Loucy (cell line): ENCODE results near the gene LRRC73.
A peak's percentile ranks its signal among the peaks of the same experiment; 100 is the strongest.

ENCODE experiments used
- H2AFZ ChIP-seq: fragments of 200-600 bp; sonication (generic); 2 replicates; pipeline ENCODE4 v1.6.0; 2016; ENCODE audit warnings: antibody characterized with exemption, mild to moderate bottlenecking, low read length, moderate library complexity
- H3F3A ChIP-seq: fragments of 200-600 bp; 2 replicates; pipeline ENCODE4 v1.6.0; 2016; ENCODE audit warnings: antibody characterized with exemption, low read depth, mild to moderate bottlenecking
- H3K27me3 ChIP-seq: fragments of 200-600 bp; sonication (generic); 2 replicates; pipeline ENCODE4 v1.6.1; 2014; ENCODE audit warnings: low read length, mild to moderate bottlenecking; ENCODE audit not compliant: insufficient read depth, poor library complexity, severe bottlenecking
- H3K36me3 ChIP-seq: fragments of 200-600 bp; sonication (generic); 2 replicates; pipeline ENCODE4 v1.6.1; 2016; ENCODE audit warnings: low read length; ENCODE audit not compliant: insufficient read depth
- H3K4me1 ChIP-seq: fragments of 200-600 bp; sonication (generic); 2 replicates; pipeline ENCODE4 v1.5.1; 2014; ENCODE audit warnings: low read length, mild to moderate bottlenecking; ENCODE audit not compliant: insufficient read depth, poor library complexity, severe bottlenecking
- H3K4me2 ChIP-seq: fragments of 200-600 bp; sonication (generic); 2 replicates; pipeline ENCODE4 v1.6.0; 2014; ENCODE audit warnings: antibody characterized with exemption, low read length, low read depth, mild to moderate bottlenecking; ENCODE audit not compliant: poor library complexity, severe bottlenecking
- H3K4me3 ChIP-seq: fragments of 200-600 bp; sonication (generic); 2 replicates; pipeline ENCODE4 v1.5.1; 2014; ENCODE audit warnings: low read length, mild to moderate bottlenecking, mixed read lengths; ENCODE audit not compliant: poor library complexity, severe bottlenecking
- H3K79me2 ChIP-seq: fragments of 200-600 bp; sonication (generic); 2 replicates; pipeline ENCODE4 v1.6.1; 2014; ENCODE audit warnings: low read length; ENCODE audit not compliant: insufficient read depth
- H3K9ac ChIP-seq: fragments of 200-600 bp; sonication (generic); 2 replicates; pipeline ENCODE4 v1.6.0; 2014; ENCODE audit warnings: mild to moderate bottlenecking, low read depth, low read length, moderate library complexity; ENCODE audit not compliant: poor library complexity, severe bottlenecking
- H3K9me2 ChIP-seq: fragments of 200-600 bp; sonication (generic); replicated peaks from 2 replicates; pipeline ENCODE4 v1.6.1; 2016; ENCODE audit warnings: low read depth, low read length, mixed read lengths
- H3K9me3 ChIP-seq: fragments of 200-600 bp; sonication (generic); 2 replicates; pipeline ENCODE4 v1.6.1; 2014; ENCODE audit warnings: mild to moderate bottlenecking, antibody characterized with exemption, low read length, low read depth; ENCODE audit not compliant: insufficient read depth
- H4K20me1 ChIP-seq: fragments of 200-600 bp; sonication (generic); 2 replicates; pipeline ENCODE4 v1.6.0; 2014; ENCODE audit warnings: antibody characterized with exemption, low read length, mild to moderate bottlenecking; ENCODE audit not compliant: insufficient read depth, poor library complexity, severe bottlenecking
- EZH2phosphoT487 ChIP-seq: fragments of 200-600 bp; IDR thresholded peaks from 2 replicates; pipeline ENCODE4 v1.6.1; 2018; ENCODE audit warnings: antibody characterized with exemption, mild to moderate bottlenecking, moderate library complexity, borderline replicate concordance
- TF ChIP-seq, protein P1 (sequence below): fragments of 200-600 bp; sonication (generic); conservative IDR thresholded peaks from 2 replicates; pipeline ENCODE4 v1.5.1; 2014; ENCODE audit warnings: mild to moderate bottlenecking, antibody characterized with exemption, low read length

LRRC73 gene

DNA sequence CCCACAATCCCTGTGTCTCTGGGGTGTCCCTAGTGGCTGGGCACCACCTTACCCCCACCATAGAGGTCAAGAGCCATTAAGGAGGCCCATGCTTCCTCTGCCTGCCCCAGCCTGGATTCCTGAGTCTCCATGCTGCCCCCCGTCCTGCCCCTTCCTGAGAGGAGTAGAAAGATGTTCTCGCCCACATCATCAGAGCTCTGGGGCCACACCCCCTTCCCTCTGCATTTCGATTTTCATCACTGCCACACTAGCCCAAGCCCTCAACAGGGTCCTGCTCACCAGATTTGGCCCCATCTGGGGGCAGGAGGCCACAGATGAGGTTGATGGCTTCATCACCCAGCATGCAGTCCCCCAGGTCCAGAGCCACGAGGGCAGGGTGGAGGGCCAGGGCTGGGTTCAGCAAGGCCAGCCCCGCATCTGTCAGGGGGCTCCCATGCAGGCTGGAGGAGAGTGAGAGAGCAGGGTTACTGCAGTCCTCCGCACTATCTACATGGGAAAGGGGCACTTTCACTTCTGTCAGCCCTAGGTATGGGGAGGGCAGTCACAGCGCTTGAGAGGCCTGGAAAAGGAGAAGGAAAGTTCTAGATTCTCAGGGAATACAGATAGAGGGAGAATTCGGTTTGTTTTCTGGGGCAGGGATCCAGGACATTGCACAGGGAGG lies 1.5 kb downstream of the LRRC73 start:
- peaks cover 5% of the 10 kb centered on the region; the same call in 1 of the 2 replicates for H3K79me2 ChIP-seq
- peaks cover 24% of the 10 kb centered on the region; the same call in 1 of the 2 replicates for H3K36me3 ChIP-seq
- H3K9me3 ChIP-seq = no peaks in the 10 kb centered on the region
- H3K4me1 ChIP-seq = peaks cover 2% of the 10 kb centered on the region
- no peak overlapping the region for H3K4me3 ChIP-seq
- no peak overlapping the region for H2AFZ ChIP-seq
- no peak for TF ChIP-seq EZH2phosphoT487
- TF ChIP-seq, protein P1, sequence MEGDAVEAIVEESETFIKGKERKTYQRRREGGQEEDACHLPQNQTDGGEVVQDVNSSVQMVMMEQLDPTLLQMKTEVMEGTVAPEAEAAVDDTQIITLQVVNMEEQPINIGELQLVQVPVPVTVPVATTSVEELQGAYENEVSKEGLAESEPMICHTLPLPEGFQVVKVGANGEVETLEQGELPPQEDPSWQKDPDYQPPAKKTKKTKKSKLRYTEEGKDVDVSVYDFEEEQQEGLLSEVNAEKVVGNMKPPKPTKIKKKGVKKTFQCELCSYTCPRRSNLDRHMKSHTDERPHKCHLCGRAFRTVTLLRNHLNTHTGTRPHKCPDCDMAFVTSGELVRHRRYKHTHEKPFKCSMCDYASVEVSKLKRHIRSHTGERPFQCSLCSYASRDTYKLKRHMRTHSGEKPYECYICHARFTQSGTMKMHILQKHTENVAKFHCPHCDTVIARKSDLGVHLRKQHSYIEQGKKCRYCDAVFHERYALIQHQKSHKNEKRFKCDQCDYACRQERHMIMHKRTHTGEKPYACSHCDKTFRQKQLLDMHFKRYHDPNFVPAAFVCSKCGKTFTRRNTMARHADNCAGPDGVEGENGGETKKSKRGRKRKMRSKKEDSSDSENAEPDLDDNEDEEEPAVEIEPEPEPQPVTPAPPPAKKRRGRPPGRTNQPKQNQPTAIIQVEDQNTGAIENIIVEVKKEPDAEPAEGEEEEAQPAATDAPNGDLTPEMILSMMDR = no peak
- H3K27me3 ChIP-seq = no peaks in the 10 kb centered on the region
- H3K9me2 ChIP-seq = no peaks in the 10 kb centered on the region
- no peak overlapping the region for H3K4me2 ChIP-seq
- no peak overlapping the region for H3K9ac ChIP-seq
- peaks cover 2% of the 10 kb centered on the region; the same call in 1 of the 2 replicates for H3F3A ChIP-seq
- H4K20me1 ChIP-seq = peaks cover 10% of the 10 kb centered on the region

DNA sequence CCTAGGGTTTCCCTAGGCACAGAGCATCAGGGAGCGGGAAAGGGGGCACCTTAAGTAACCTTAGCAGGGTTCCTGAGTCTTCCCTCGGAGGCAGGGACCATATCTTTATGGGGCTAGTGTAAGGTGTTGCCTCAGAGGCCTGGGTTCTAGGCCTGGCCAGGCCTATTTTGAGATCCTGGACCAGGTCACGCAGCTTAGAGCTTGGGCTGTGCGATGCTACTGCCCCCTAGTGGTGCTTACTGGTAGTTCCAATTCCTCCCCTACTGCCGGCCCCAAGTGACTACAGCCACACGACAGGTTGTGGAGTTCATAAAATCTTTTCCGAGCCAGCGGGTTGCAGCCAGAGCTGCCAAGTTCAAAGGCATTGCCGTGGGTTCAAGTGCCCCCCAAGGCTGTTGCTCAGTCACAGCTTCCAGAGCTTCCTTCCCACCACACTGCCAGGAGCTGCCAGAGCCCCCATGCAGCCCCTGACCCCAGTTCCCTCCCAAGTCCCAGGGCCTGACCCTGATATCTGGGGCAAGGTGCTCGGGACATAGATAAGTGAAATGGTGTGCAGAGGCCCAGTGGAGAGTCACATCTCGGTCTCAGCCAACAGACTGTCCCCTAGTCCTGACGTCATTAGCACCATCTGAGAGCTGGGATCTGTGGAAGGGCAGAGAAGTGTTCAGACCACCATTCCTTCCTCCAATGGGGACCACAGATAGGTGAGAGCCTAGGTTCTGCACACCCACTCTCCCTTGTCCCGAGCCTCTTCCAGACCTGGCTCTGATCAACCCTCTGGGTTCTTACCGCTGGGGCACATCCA lies 3.3 kb downstream of the LRRC73 start:
- Histone ChIP-seq H3K4me1 (no peaks in the 10 kb centered on the region), H3K4me3 (no peak overlapping the region), H4K20me1 (no peaks in the 10 kb centered on the region), H3K4me2 (no peak overlapping the region), H3K36me3 (peaks cover 26% of the 10 kb centered on the region; the same call in 1 of the 2 replicates), H2AFZ (no peak overlapping the region), H3K9me2 (no peaks in the 10 kb centered on the region), H3K27me3 (no peaks in the 10 kb centered on the region), H3K9ac (no peak overlapping the region), H3K79me2 (no peaks in the 10 kb centered on the region), H3F3A (peaks cover 2% of the 10 kb centered on the region; the same call in 1 of the 2 replicates), H3K9me3 (no peaks in the 10 kb centered on the region)
- TF ChIP-seq, protein P1 = peak; percentile 93
- no peak for TF ChIP-seq EZH2phosphoT487

DNA sequence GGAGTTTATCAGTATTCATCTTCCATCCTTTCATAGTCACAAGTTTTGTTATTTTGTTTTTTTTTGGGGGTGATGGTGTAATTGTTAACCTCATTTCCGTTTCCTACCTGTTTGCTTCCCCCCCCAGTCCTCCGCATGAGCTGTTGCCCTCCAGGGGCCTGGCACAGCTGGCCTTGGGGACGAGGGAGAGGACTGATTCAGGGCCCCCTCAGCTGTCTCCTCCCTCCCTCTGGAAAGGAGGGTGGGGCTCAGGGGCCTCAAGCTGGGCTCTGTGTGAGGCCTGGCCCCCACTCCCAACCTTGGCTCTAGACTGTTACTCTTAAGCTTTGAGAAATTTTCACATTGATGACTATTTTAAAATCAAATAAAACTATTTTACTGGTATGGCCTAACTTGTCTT lies 4.0 kb downstream of the LRRC73 start:
- no peaks in the 10 kb centered on the region for H3K9me3 ChIP-seq
- no peaks in the 10 kb centered on the region for H3K27me3 ChIP-seq
- no peak overlapping the region for H2AFZ ChIP-seq
- peaks cover 33% of the 10 kb centered on the region; the same call in 1 of the 2 replicates for H3K36me3 ChIP-seq
- no peaks in the 10 kb centered on the region for H3K79me2 ChIP-seq
- peaks cover under 1% of the 10 kb centered on the region; the same call in 1 of the 2 replicates for H3F3A ChIP-seq
- no peaks in the 10 kb centered on the region for H3K9me2 ChIP-seq
- no peak for TF ChIP-seq EZH2phosphoT487
- TF ChIP-seq, protein P1 = no peak
- H3K4me2 ChIP-seq = no peak overlapping the region
- H3K4me3 ChIP-seq = no peak overlapping the region
- no peak overlapping the region for H3K9ac ChIP-seq
- H3K4me1 ChIP-seq = no peaks in the 10 kb centered on the region
- H4K20me1 ChIP-seq = no peaks in the 10 kb centered on the region
